GM12878 (cell line): Measurements from ENCODE around the gene SNRNP27. TPM values are rescaled to one million over a fixed set of nuclear protein-coding genes. Genes with fewer than 3 reads are reported as not detected.

Experiments
- ATAC-seq: fragments of 200-7000 bp; cut with Tn5 transposase; 3 replicates; pipeline ENCODE4 v1.9.1; 2020; ENCODE audit warnings: mild to moderate bottlenecking, moderate library complexity
- BruUV-seq: library from RNA; stranded (reverse); fragments of 400-500 nt; replicated peaks from 2 replicates; lab custom pipeline; 2021; lab: Mats Ljungman, UMichigan
- CTCF ChIA-PET: fragments of 300-600 bp; sonication (Branson Sonifier 250); formaldehyde crosslinking; extraction: SDS; loops from one replicate; lab custom pipeline; 2021; ENCODE audit warnings: inconsistent platforms; lab: Yijun Ruan, JAX
- POLR2A ChIA-PET: fragments of 350-600 bp; formaldehyde crosslinking; extraction: SDS; loops from one replicate; lab custom pipeline; 2021; ENCODE audit warnings: inconsistent platforms; lab: Charles Lee
- RAD21 ChIA-PET: fragments of 300-600 bp; sonication (Branson Sonifier 250); formaldehyde crosslinking; loops from one replicate; lab custom pipeline; 2023; ENCODE audit warnings: antibody characterized with exemption; ENCODE audit not compliant: unreplicated experiment; lab: Charles Lee
- SMC1A ChIA-PET: fragments of 300-600 bp; sonication (Branson Sonifier 250); formaldehyde crosslinking; loops from one replicate; lab custom pipeline; 2023; ENCODE audit not compliant: unreplicated experiment, uncharacterized antibody; lab: Charles Lee
- DNase-seq: peaks from one replicate; pipeline ENCODE4 v3.0.0-alpha.2; 2011; ENCODE audit warnings: low read depth, low spot score
- FAIRE-seq: peaks from 3 replicates; lab custom pipeline; 2011; peaks lifted over from hg19 to GRCh38; lab: Jason Lieb, UNC
- H2AFZ ChIP-seq: 2 replicates; pipeline ENCODE4 v1.6.0; 2011; ENCODE audit warnings: low read depth, low read length, control low read depth; ENCODE audit not compliant: control insufficient read depth
- H3K27ac ChIP-seq: 2 replicates; pipeline ENCODE4 v1.5.1; 2011; ENCODE audit warnings: control low read depth; ENCODE audit not compliant: control insufficient read depth, insufficient read depth
- H3K27me3 ChIP-seq, 2 experiments: replicated peaks in 1 of 2; 2 replicates each; pipeline versions ENCODE4 v1.6.0 to v1.6.1; 2011; ENCODE audit warnings: low read length in 1 of 2; ENCODE audit not compliant: control insufficient read depth in 2 of 2, insufficient read depth in 2 of 2
- H3K36me3 ChIP-seq, 2 experiments: 2 replicates each; pipeline ENCODE4 v1.5.1; 2011; ENCODE audit warnings: low read length in 1 of 2; ENCODE audit not compliant: control insufficient read depth in 2 of 2, insufficient read depth in 2 of 2
- H3K4me1 ChIP-seq: 2 replicates; pipeline ENCODE4 v1.6.1; 2011; ENCODE audit warnings: mild to moderate bottlenecking, low read length, moderate library complexity, mixed read lengths; ENCODE audit not compliant: control insufficient read depth, insufficient read depth
- H3K4me2 ChIP-seq: 2 replicates; pipeline ENCODE4 v1.6.0; 2011; ENCODE audit warnings: control low read depth; ENCODE audit not compliant: control insufficient read depth, insufficient read depth
- H3K4me3 ChIP-seq: fragments of 200-600 bp; sonication (generic); 2 replicates; pipeline ENCODE4 v1.5.1; 2016
- H3K79me2 ChIP-seq: 2 replicates; pipeline ENCODE4 v1.6.0; 2011; ENCODE audit warnings: low read length; ENCODE audit not compliant: control insufficient read depth, insufficient read depth
- H3K9ac ChIP-seq: 2 replicates; pipeline ENCODE4 v1.8.0; 2011; ENCODE audit warnings: low read length, control low read depth, mixed read lengths; ENCODE audit not compliant: control insufficient read depth, insufficient read depth
- H3K9me3 ChIP-seq: replicated peaks from 3 replicates; pipeline ENCODE4 v1.5.1; 2011; ENCODE audit warnings: mild to moderate bottlenecking, low read length; ENCODE audit not compliant: control insufficient read depth, insufficient read depth
- H4K20me1 ChIP-seq: 2 replicates; pipeline ENCODE4 v1.6.0; 2011; ENCODE audit not compliant: control insufficient read depth, insufficient read depth
- CEBPB ChIP-seq, 2 experiments: fragments of 150-350 bp in 1 of 2; IDR thresholded peaks; 2 replicates each; pipeline ENCODE4 v1.6.1; 2012 to 2014; ENCODE audit warnings: low read depth in 2 of 2, low read length in 2 of 2, borderline replicate concordance in 1 of 2, inconsistent platforms in 1 of 2
- MEF2B ChIP-seq: fragments of 450-650 bp; IDR thresholded peaks from 2 replicates; pipeline ENCODE4 v1.6.1; 2018; ENCODE audit warnings: mild to moderate bottlenecking, moderate library complexity; ENCODE audit not compliant: partially characterized antibody, poor library complexity, severe bottlenecking
- PAX5 ChIP-seq: IDR thresholded peaks from 2 replicates; pipeline ENCODE4 v1.6.1; 2011; ENCODE audit warnings: low read depth, low read length, borderline replicate concordance
- RAD21 ChIP-seq: IDR thresholded peaks from 2 replicates; pipeline ENCODE4 v1.6.1; 2011; ENCODE audit warnings: mild to moderate bottlenecking, low read depth, low read length, moderate library complexity; ENCODE audit not compliant: insufficient read depth
- SMC3 ChIP-seq: IDR thresholded peaks from 2 replicates; pipeline ENCODE4 v1.6.1; 2011; ENCODE audit warnings: low read length, improper control_type of control experiment, borderline replicate concordance
- WGBS: methylation state at CpG from one replicate; pipeline ENCODE4 v1.1.6; 2016; ENCODE audit warnings: low lambda C conversion rate; ENCODE audit not compliant: insufficient replicate concordance, insufficient coverage; ENCODE audit errors: missing lambda C conversion rate; 5-methylcytosine and 5-hydroxymethylcytosine counted together
- in situ Hi-C: fragments of 300-500 bp; cut with MboI; formaldehyde crosslinking; loops from 9 replicates; pipeline ENCODE4 v1.14.3; 2018; ENCODE audit warnings: mixed read lengths
- intact Hi-C: fragments of 100-400 bp; cut with micrococcal nuclease; formaldehyde crosslinking; loops from one replicate; pipeline ENCODE4 v1.14.2; 2022; ENCODE audit not compliant: unreplicated experiment
- polyA plus RNA-seq, 11 experiments: library from polyadenylated mRNA; depleted of rRNA in 4 of 11; unstranded in 6 of 11; stranded (reverse) in 5 of 11; fragments of >200 nt; fragmentation: Nextera tagmentation in 4 of 11; fragmentation: Illumina TruSeq in 1 of 11; extraction: Ambion mirVana in 4 of 11; extraction: Trizol in 1 of 11; gene quantifications; 1 replicate in 1 of 11; 2 replicates in 10 of 11; pipeline versions ENCODE4 v1.2.1 to v1.2.3, GENCODE V29; 2011 to 2016; ENCODE audit warnings: inconsistent platforms in 2 of 11, missing spikeins in 2 of 11, low read depth in 1 of 11
- total RNA-seq, 4 experiments: library from RNA; depleted of rRNA in 3 of 4; stranded (reverse); fragments of >200 nt in 3 of 4; fragmentation: Illumina TruSeq in 1 of 4; extraction: Trizol in 1 of 4; gene quantifications; 2 replicates each; pipeline versions ENCODE4 v1.2.1 to v1.2.3, GENCODE V29; 2013 to 2021
- TF ChIP-seq, protein P1 (sequence below): IDR thresholded peaks from 2 replicates; pipeline ENCODE4 v1.6.1; 2011; ENCODE audit warnings: mild to moderate bottlenecking, low read depth, low read length, moderate library complexity; ENCODE audit not compliant: insufficient replicate concordance
- TF ChIP-seq, protein P2 (sequence below): fragments of 450-650 bp; IDR thresholded peaks from 2 replicates; pipeline ENCODE4 v1.6.1; 2017; ENCODE audit warnings: mild to moderate bottlenecking, low read depth, inconsistent platforms; ENCODE audit not compliant: poor library complexity, severe bottlenecking
- TF ChIP-seq, protein P3 (sequence below), 3 experiments: IDR thresholded peaks in 2 of 3; conservative IDR thresholded peaks in 1 of 3; 2 replicates each; pipeline ENCODE4 v1.5.1; 2011; ENCODE audit warnings: low read depth in 3 of 3, low read length in 3 of 3, mild to moderate bottlenecking in 3 of 3, control low read depth in 2 of 3, moderate library complexity in 2 of 3, inconsistent platforms in 1 of 3, mixed read lengths in 1 of 3; ENCODE audit not compliant: control insufficient read depth in 2 of 3, insufficient read depth in 1 of 3; ENCODE audit errors: extremely low read depth in 1 of 3
- TF ChIP-seq, protein P4 (sequence below): fragments of 450-650 bp; IDR thresholded peaks from 2 replicates; pipeline ENCODE4 v1.6.1; 2017; ENCODE audit warnings: low read depth, mild to moderate bottlenecking, moderate library complexity

Gene SNRNP27
- total and polyA plus RNA-seq, 10 of the 15 experiments (the other 5 are each of a cell fraction or from before 2014, with no cell fraction given): 30.6 to 89.5 (median 49.2) TPM

DNA sequence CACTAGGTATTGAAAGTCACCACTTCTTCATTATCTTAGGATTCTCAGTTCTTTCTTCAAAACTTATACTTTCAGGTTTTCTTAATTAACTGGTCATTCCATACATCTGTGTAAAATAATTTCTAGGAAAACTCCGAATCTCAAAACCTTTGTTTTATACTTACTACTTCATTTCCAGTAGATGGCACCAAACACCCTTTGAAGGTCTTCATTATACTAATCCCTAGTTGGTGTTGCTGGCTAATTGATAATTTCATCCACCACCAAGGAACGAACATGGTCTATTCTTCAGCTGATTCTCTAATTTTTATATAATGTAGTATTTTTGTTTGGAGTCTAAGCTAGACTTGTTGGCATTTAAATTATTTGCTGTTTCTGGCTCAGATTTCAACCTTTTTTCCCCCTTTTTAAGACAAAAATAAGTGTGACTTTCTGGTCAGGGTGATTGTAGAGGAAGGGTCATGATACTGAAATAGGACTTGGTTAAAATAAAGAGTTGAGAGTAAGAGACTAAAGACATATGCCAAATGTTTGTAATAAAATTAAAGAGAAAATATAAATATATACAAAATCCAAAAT is 18.3 kb downstream of the SNRNP27 start:
- peaks cover 0 to 7% of the 10 kb centered on the region in 2 experiments; a peak in 2 of 4 replicates for H3K36me3 ChIP-seq
- H3K27me3 ChIP-seq: no peaks in the 10 kb centered on the region
- ChIA-PET POLR2A (interaction anchor here (0.6 to 4.2 kb wide), 7 partner anchors 153 to 382 kb away, joined by 3 to 60 read pairs (median 5); partner anchors contain the start of genes C2orf42 and SNRPG), SMC1A (interaction anchor here (0.6 to 8.9 kb wide), 32 partner anchors 9 to 394 kb away, joined by 3 to 126 read pairs (median 5); partner anchors contain the start of genes C2orf42, FAM136A, PCBP1 and SNRNP27), CTCF (interaction anchor here (0.6 to 6.5 kb wide), 47 partner anchors 9 to 705 kb away, joined by 3 to 111 read pairs (median 4); partner anchors contain the start of genes C2orf42, FAM136A, SNRNP27 and SNRPG), RAD21 (interaction anchor here (0.6 to 8.6 kb wide), 24 partner anchors 13 to 392 kb away, joined by 3 to 154 read pairs (median 6); partner anchors contain the start of genes C2orf42, FAM136A, SNRNP27 and SNRPG)
- H3K4me1 ChIP-seq: 0 out of 2 replicates have a peak, but pooled peaks cover 3% of the 10 kb centered on the region
- FAIRE-seq (no peak), DNase-seq (no peak), ATAC-seq (no peak)
- in situ Hi-C loops: no loop called here
- H3K9ac ChIP-seq: no peak overlapping the region
- no peak overlapping the region for H3K27ac ChIP-seq
- no peak overlapping the region for H3K4me2 ChIP-seq
- no TSS peak for BruUV-seq
- H3K79me2 ChIP-seq: peaks cover 8% of the 10 kb centered on the region
- H4K20me1 ChIP-seq: no peaks in the 10 kb centered on the region
- intact Hi-C loops: loop anchor here (1.0 to 10.0 kb wide), 5 partner anchors 190 to 703 kb away; no protein-coding TSS in a partner anchor
- H3K9me3 ChIP-seq: no peaks in the 10 kb centered on the region
- no peak overlapping the region for H3K4me3 ChIP-seq
- no peak overlapping the region for H2AFZ ChIP-seq
- 0% methylated on average over 2 of the region's 2 CpGs for WGBS
- TF ChIP-seq SMC3 (peak; percentile 61; the same call in 1 of the 2 replicates), RAD21 (peak; percentile 87), PAX5 (no peak), MEF2B (no peak), CEBPB (IDR thresholded peaks at IDR 0.05; ENCODE audit: borderline replicate concordance in 1 of 2, low read depth in 2 of 2, low read length in 2 of 2) (peak in 1 of 2 experiments; percentile 42; a peak in 1 of 4 replicates)
- TF ChIP-seq, protein P1, sequence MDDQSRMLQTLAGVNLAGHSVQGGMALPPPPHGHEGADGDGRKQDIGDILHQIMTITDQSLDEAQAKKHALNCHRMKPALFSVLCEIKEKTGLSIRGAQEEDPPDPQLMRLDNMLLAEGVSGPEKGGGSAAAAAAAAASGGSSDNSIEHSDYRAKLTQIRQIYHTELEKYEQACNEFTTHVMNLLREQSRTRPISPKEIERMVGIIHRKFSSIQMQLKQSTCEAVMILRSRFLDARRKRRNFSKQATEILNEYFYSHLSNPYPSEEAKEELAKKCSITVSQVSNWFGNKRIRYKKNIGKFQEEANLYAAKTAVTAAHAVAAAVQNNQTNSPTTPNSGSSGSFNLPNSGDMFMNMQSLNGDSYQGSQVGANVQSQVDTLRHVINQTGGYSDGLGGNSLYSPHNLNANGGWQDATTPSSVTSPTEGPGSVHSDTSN: no peak
- TF ChIP-seq, protein P2, sequence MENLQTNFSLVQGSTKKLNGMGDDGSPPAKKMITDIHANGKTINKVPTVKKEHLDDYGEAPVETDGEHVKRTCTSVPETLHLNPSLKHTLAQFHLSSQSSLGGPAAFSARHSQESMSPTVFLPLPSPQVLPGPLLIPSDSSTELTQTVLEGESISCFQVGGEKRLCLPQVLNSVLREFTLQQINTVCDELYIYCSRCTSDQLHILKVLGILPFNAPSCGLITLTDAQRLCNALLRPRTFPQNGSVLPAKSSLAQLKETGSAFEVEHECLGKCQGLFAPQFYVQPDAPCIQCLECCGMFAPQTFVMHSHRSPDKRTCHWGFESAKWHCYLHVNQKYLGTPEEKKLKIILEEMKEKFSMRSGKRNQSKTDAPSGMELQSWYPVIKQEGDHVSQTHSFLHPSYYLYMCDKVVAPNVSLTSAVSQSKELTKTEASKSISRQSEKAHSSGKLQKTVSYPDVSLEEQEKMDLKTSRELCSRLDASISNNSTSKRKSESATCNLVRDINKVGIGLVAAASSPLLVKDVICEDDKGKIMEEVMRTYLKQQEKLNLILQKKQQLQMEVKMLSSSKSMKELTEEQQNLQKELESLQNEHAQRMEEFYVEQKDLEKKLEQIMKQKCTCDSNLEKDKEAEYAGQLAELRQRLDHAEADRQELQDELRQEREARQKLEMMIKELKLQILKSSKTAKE: peak; percentile 43
- TF ChIP-seq, protein P3, sequence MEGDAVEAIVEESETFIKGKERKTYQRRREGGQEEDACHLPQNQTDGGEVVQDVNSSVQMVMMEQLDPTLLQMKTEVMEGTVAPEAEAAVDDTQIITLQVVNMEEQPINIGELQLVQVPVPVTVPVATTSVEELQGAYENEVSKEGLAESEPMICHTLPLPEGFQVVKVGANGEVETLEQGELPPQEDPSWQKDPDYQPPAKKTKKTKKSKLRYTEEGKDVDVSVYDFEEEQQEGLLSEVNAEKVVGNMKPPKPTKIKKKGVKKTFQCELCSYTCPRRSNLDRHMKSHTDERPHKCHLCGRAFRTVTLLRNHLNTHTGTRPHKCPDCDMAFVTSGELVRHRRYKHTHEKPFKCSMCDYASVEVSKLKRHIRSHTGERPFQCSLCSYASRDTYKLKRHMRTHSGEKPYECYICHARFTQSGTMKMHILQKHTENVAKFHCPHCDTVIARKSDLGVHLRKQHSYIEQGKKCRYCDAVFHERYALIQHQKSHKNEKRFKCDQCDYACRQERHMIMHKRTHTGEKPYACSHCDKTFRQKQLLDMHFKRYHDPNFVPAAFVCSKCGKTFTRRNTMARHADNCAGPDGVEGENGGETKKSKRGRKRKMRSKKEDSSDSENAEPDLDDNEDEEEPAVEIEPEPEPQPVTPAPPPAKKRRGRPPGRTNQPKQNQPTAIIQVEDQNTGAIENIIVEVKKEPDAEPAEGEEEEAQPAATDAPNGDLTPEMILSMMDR (IDR thresholded peaks at IDR 0.05 in 2 of 3, conservative IDR thresholded peaks at IDR 0.05 in 1 of 3; ENCODE audit: control insufficient read depth in 2 of 3, extremely low read depth in 1 of 3, insufficient read depth in 1 of 3, low read depth in 3 of 3, low read length in 3 of 3): peak; percentile 33 to 75 (median 50); a peak in 5 of 6 replicates
- TF ChIP-seq, protein P4, sequence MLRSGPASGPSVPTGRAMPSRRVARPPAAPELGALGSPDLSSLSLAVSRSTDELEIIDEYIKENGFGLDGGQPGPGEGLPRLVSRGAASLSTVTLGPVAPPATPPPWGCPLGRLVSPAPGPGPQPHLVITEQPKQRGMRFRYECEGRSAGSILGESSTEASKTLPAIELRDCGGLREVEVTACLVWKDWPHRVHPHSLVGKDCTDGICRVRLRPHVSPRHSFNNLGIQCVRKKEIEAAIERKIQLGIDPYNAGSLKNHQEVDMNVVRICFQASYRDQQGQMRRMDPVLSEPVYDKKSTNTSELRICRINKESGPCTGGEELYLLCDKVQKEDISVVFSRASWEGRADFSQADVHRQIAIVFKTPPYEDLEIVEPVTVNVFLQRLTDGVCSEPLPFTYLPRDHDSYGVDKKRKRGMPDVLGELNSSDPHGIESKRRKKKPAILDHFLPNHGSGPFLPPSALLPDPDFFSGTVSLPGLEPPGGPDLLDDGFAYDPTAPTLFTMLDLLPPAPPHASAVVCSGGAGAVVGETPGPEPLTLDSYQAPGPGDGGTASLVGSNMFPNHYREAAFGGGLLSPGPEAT: 0 out of 2 replicates have a peak, but pooled peaks have one; percentile 32
